ENCODE measurements around the gene PAPPA2.

Gene PAPPA2

GRCh38 chr1:176785056-176785455 is 322.1 kb downstream of the PAPPA2 start (continued):
- no peak for TF ChIP-seq ZBTB49 (tag by site-specific recombination; IDR thresholded peaks at IDR 0.05; ENCODE audit: low read depth)
- no peak for TF ChIP-seq ZFP41 (tag by site-specific recombination; IDR thresholded peaks at IDR 0.05; ENCODE audit: borderline replicate concordance)
- no peak for TF ChIP-seq ZNF549 (tag by site-specific recombination; IDR thresholded peaks at IDR 0.05)
- no peak for TF ChIP-seq ZNF701 (tag by site-specific recombination; IDR thresholded peaks at IDR 0.05)

- no peak for TF ChIP-seq PRDM6 (tag by site-specific recombination; IDR thresholded peaks at IDR 0.05)
- TF ChIP-seq PRDM10 (tag by site-specific recombination; IDR thresholded peaks at IDR 0.05): peak; percentile 53; the same call in 1 of the 2 replicates
- no peaks in the 10 kb centered on the region for H3K4me1 ChIP-seq (ENCODE audit: control insufficient read depth, insufficient read depth, low read length)
- no peak overlapping the region for H3K27ac ChIP-seq (ENCODE audit: extremely low read depth, low read depth, low read length)
- no peaks in the 10 kb centered on the region for H3K9me3 ChIP-seq (ENCODE audit: control insufficient read depth, insufficient read depth, low read depth, low read length)
- POLR2A ChIA-PET: no interaction called here
- H3K36me3 ChIP-seq (ENCODE audit: control insufficient read depth in 2 of 2, insufficient read depth in 1 of 2, low read length in 2 of 2): no peaks in the 10 kb centered on the region
- CTCF ChIA-PET: interaction anchor here (1.6 kb wide), 1 partner anchor 20 kb away, joined by 5 read pairs; no protein-coding TSS in a partner anchor
- H3K4me3 ChIP-seq (ENCODE audit: low read depth, low read length): no peak overlapping the region
These were observed 322.8 kb downstream of the PAPPA2 start for GRCh38 chr1:176785791-176786190.

- no peak overlapping the region for H3K27ac ChIP-seq (ENCODE audit: extremely low read depth, low read depth, low read length)
- H3K4me3 ChIP-seq (ENCODE audit: low read depth, low read length): no peak overlapping the region
- ChIA-PET CTCF (interaction anchor here (1.6 kb wide), 1 partner anchor 20 kb away, joined by 5 read pairs; no protein-coding TSS in a partner anchor), POLR2A (no interaction called here)
- H3K9me3 ChIP-seq (ENCODE audit: control insufficient read depth, insufficient read depth, low read depth, low read length): no peaks in the 10 kb centered on the region
- no peaks in the 10 kb centered on the region for H3K36me3 ChIP-seq (ENCODE audit: control insufficient read depth in 2 of 2, insufficient read depth in 1 of 2, low read length in 2 of 2)
- no peaks in the 10 kb centered on the region for H3K4me1 ChIP-seq (ENCODE audit: control insufficient read depth, insufficient read depth, low read length)
- TF ChIP-seq AEBP2 (tag by site-specific recombination; IDR thresholded peaks at IDR 0.05; ENCODE audit: borderline replicate concordance): no peak
- TF ChIP-seq ATF2 (tag by site-specific recombination; IDR thresholded peaks at IDR 0.05; ENCODE audit: low read depth): no peak
- no peak for TF ChIP-seq IKZF3 (tag by site-specific recombination; IDR thresholded peaks at IDR 0.05)
- TF ChIP-seq ZNF768 (tag by site-specific recombination; IDR thresholded peaks at IDR 0.05): no peak
- TF ChIP-seq ZNF677 (tag by site-specific recombination; IDR thresholded peaks at IDR 0.05): no peak
- TF ChIP-seq ZNF175 (tag by site-specific recombination; IDR thresholded peaks at IDR 0.05): no peak
- TF ChIP-seq PRDM4 (tag by site-specific recombination; IDR thresholded peaks at IDR 0.05): no peak
These were observed 323.3 kb downstream of the PAPPA2 start for GRCh38 chr1:176786274-176786673.
